Ascending aorta (tissue), 2 donors: ENCODE results near the gene GPR107. TPM values are rescaled to one million over a fixed set of nuclear protein-coding genes. Genes with fewer than 3 reads are reported as not detected.
A peak's percentile ranks its signal among the peaks of the same experiment; 100 is the strongest.

Source experiments
- DNase-seq, 2 donors: peaks; one replicate each; pipeline ENCODE4 v3.0.0-alpha.2; 2019; ENCODE audit warnings: low spot score in 2 of 2
- H3K27ac ChIP-seq, 2 donors: fragments of 200-600 bp; sonication (generic); one replicate each; pipeline ENCODE4 v1.5.1; 2016 to 2017; ENCODE audit warnings: mild to moderate bottlenecking in 1 of 2
- H3K27me3 ChIP-seq: fragments of 200-600 bp; sonication (generic); one replicate; pipeline ENCODE4 v1.5.1; 2017
- H3K36me3 ChIP-seq, 2 donors: fragments of 200-600 bp; sonication (generic); one replicate each; pipeline ENCODE4 v1.5.1; 2016
- H3K4me1 ChIP-seq, 2 donors: fragments of 200-600 bp; sonication (generic); one replicate each; pipeline ENCODE4 v1.5.1; 2016 to 2017; ENCODE audit warnings: mild to moderate bottlenecking in 1 of 2
- H3K4me3 ChIP-seq, 2 donors: fragments of 200-600 bp; sonication (generic); one replicate each; pipeline ENCODE4 v1.5.1; 2016 to 2017; ENCODE audit warnings: mild to moderate bottlenecking in 1 of 2
- H3K9me3 ChIP-seq, 2 donors: fragments of 200-600 bp; sonication (generic); one replicate each; pipeline ENCODE4 v1.5.1; 2016
- intact Hi-C: fragments of 100-400 bp; cut with DNase I; formaldehyde crosslinking; loops from one replicate; pipeline ENCODE4 v1.15.1; 2023
- total RNA-seq: library from RNA; depleted of rRNA; stranded (reverse); fragments of >200 nt; gene quantifications from one replicate; pipeline ENCODE4 v1.1.0, GENCODE V29; 2016
- TF ChIP-seq, protein P1 (sequence below), 3 experiments: fragments of 200-600 bp in 2 of 3; fragments of 450-650 bp in 1 of 3; sonication (generic) in 2 of 3; IDR thresholded peaks; one replicate each; pipeline ENCODE4 v1.5.1; 2016 to 2019; ENCODE audit warnings: antibody characterized with exemption in 3 of 3, mild to moderate bottlenecking in 1 of 3, moderate library complexity in 1 of 3

Gene GPR107
- total RNA-seq, 1 donor from 2014 or later: 37.4 TPM

DNA sequence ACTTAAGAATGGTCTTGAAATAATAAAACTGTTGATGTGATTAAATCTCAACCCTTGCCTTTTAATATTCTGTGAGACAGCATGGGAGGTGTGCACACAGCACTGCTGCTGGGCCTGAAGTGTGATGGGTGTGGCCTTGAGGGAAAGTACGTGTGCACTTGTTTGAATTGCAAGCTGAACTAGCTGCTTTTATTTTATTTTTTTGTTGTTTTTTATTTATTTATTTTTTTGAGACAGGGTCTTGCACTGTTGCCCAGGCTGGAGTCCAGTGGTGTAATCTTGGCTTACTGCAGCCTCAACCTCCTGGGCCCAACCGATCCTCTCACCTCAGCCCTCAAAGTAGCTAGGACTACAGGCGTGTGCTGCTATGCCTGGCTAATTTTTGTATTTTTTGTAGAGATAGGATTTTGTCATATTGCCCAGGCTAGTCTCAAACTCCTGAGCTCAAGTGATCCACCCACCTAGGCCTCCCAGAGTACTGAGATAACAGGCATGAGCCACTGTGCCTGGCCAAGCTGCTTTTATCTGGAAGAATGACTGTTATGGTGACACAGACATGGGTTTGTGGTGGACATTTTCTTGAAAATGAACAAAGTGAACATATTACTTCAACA, 58.9 kb downstream of the GPR107 start:
- H3K9me3 ChIP-seq: no peaks in the 10 kb centered on the region
- peaks cover 34 to 44% of the 10 kb centered on the region in 2 donors for H3K36me3 ChIP-seq
- intact Hi-C loops: no loop called here
- H3K4me3 ChIP-seq: no peak overlapping the region
- H3K27me3 ChIP-seq: no peaks in the 10 kb centered on the region
- no peak overlapping the region for H3K27ac ChIP-seq
- TF ChIP-seq, protein P1, sequence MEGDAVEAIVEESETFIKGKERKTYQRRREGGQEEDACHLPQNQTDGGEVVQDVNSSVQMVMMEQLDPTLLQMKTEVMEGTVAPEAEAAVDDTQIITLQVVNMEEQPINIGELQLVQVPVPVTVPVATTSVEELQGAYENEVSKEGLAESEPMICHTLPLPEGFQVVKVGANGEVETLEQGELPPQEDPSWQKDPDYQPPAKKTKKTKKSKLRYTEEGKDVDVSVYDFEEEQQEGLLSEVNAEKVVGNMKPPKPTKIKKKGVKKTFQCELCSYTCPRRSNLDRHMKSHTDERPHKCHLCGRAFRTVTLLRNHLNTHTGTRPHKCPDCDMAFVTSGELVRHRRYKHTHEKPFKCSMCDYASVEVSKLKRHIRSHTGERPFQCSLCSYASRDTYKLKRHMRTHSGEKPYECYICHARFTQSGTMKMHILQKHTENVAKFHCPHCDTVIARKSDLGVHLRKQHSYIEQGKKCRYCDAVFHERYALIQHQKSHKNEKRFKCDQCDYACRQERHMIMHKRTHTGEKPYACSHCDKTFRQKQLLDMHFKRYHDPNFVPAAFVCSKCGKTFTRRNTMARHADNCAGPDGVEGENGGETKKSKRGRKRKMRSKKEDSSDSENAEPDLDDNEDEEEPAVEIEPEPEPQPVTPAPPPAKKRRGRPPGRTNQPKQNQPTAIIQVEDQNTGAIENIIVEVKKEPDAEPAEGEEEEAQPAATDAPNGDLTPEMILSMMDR (IDR thresholded peaks at IDR 0.05): no peak
- no peak for DNase-seq
- peaks cover 0 to 2% of the 10 kb centered on the region in 2 donors for H3K4me1 ChIP-seq

DNA sequence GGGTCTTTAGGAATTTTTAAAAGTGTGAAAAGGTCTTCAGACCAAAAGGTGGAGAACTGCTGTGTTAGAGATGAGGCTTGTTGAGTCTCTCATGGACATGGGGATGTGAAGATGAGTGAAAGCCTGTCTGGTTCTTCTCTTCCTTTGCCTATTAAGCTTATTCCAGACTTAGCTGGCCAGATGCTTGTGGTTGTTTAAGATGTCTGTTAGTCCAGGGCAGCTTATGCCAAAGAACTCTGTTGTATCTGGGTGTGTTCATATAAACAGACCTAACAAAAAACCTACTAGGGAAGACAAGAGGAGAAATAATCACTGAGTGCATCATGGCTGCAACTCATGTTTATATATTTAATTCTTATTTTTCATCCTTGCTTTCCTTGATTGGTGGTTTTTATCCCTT, 61.0 kb downstream of the GPR107 start:
- Histone ChIP-seq H3K27ac (no peak overlapping the region), H3K36me3 (peaks cover 24 to 31% of the 10 kb centered on the region in 2 donors), H3K4me1 (peaks cover 0 to 17% of the 10 kb centered on the region in 2 donors), H3K4me3 (no peak overlapping the region), H3K9me3 (no peaks in the 10 kb centered on the region), H3K27me3 (no peaks in the 10 kb centered on the region)
- TF ChIP-seq, protein P1 (IDR thresholded peaks at IDR 0.05): no peak
- DNase-seq: no peak
- intact Hi-C loops: no loop called here

DNA sequence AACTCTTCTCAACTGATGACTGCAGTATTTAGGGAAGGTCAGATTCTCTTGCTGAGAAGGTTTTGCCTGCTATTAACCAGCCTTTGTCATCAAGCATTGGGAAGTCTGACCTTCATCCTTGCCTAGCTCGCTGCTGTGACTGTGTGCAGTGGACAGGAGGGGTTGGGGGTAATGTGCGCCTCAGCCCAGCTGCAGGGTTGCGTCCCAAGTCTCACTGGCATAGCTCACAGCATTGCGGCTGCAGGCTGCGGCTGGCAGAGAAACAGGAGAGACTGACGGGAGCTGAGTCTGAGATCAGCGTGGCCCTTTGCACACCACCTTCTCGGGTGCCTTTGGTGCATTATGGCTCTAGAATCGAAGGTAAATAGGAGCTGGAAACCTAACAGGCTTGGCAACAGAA, 62.6 kb downstream of the GPR107 start:
- H3K27ac ChIP-seq: no peak overlapping the region
- TF ChIP-seq, protein P1 (IDR thresholded peaks at IDR 0.05): no peak

DNA sequence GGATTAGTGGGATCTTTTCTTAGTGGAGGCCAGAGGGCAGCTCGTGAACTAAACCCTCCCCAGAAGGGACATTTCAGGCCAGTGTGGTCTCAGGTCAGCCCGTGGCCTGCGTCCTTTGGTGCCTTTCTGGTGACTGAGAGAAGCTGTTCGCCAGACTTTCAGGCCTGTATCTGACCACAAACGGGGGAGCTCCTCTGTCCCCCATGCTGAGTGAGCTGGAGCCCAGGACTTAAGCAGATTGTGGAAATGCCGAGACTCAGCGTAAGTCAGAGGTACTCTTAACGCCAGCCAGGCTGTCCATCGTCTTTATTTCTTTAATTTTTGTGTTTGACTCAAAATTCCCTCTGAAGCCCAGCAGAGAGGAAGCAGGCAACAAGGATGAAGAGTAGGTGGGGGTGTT, 63.7 kb downstream of the GPR107 start:
- intact Hi-C loops: no loop called here
- TF ChIP-seq, protein P1 (IDR thresholded peaks at IDR 0.05): no peak
- H3K4me3 ChIP-seq: no peak overlapping the region
- no peak for DNase-seq
- H3K4me1 ChIP-seq: peaks cover 0 to 17% of the 10 kb centered on the region in 2 donors
- H3K36me3 ChIP-seq: peaks cover 21% of the 10 kb centered on the region in 2 donors
- H3K9me3 ChIP-seq: no peaks in the 10 kb centered on the region
- H3K27me3 ChIP-seq: no peaks in the 10 kb centered on the region
- H3K27ac ChIP-seq: peak overlapping the region; percentile 31 to 56

More for the DNA sequence above, 62.6 kb downstream of the GPR107 start:
- intact Hi-C loops: no loop called here
- Histone ChIP-seq H3K4me1 (peaks cover 0 to 17% of the 10 kb centered on the region in 2 donors), H3K27me3 (no peaks in the 10 kb centered on the region), H3K36me3 (peaks cover 17 to 22% of the 10 kb centered on the region in 2 donors), H3K9me3 (no peaks in the 10 kb centered on the region), H3K4me3 (no peak overlapping the region)
- DNase-seq: no peak

DNA sequence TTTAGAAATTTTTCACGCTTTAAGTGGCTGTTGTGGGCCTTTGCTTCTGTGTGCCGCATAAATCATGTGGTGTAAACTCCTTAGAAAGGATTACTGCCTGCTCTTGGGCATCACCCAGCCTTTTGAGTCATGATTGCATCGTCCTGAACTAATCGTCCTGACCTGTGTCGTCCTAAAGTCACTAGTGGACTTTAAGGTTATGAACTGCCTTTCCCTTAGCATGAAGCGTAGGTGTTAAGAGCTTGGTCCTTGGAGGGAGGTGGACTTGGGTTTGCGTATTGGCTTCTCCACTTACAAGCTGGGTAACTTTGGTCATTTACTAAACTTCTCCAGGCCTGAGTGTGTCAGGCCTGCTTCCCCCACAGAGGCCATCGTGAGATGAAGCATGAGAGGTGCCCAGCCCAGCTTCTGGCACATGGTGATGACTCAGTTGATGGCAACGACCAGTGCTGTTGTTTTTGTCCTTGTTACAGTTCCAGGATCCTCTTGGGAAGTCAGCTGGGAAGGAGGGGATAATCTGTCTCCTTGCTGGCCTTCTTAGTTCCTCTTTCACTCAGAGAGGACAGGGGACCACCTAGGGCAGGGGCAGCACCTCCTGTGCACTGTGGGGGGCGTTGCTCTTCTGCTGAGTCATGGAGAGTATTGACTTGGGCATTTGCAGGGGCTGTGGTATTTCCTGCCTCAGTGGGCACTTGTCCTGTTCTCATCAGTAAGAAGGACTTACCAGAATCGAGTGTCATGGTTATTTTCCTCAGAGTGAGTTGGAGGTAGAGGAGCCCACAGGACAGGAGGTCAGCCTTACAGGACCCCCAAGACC, 64.3 kb downstream of the GPR107 start:
- Histone ChIP-seq H3K27ac (peak overlapping the region; percentile 31 to 56), H3K27me3 (no peaks in the 10 kb centered on the region), H3K4me3 (no peak overlapping the region), H3K4me1 (peaks cover 0 to 17% of the 10 kb centered on the region in 2 donors), H3K36me3 (peaks cover 23 to 25% of the 10 kb centered on the region in 2 donors), H3K9me3 (no peaks in the 10 kb centered on the region)
- DNase-seq: peak; percentile 21 to 77
- intact Hi-C loops: no loop called here
- TF ChIP-seq, protein P1 (IDR thresholded peaks at IDR 0.05): no peak
